ENCODE data around the gene MTRR.

Gene MTRR

GRCh38 chr5:7868773-7869473, at the start of gene MTRR, which contains the start of gene FASTKD3:
TSS of gene MTRR (plus strand) at chr5:7869148. CDS start at chr5:7870795, 1,647 bp downstream.
TSS of gene FASTKD3 (minus strand) at chr5:7869031. CDS start at chr5:7868083, 948 bp downstream.
- Mint-ChIP-seq H3K4me3 (peak within 1 kb of the TSS; percentile 92), H3K36me3 (ENCODE audit: insufficient read depth) (peaks cover 24% of the 10 kb centered on the region), H3K4me1 (peaks cover 66% of the 10 kb centered on the region), H3K9me3 (no peaks in the 10 kb centered on the region), H3K27ac (ENCODE audit: low read depth) (peak within 1 kb of the TSS; percentile 88), H3K27me3 (no peaks in the 10 kb centered on the region)
- peak; percentile 82 to 87 for DNase-seq (ENCODE audit: low spot score in 2 of 2)
- ATAC-seq (replicated peaks; ENCODE audit: extremely low read depth, poor library complexity, severe bottlenecking): peak; percentile 99

- DNase-seq (ENCODE audit: low spot score in 2 of 2) (no peak), ATAC-seq (replicated peaks; ENCODE audit: extremely low read depth, poor library complexity, severe bottlenecking) (no peak)
- H3K36me3 Mint-ChIP-seq (ENCODE audit: insufficient read depth): no peaks in the 10 kb centered on the region
- no peak overlapping the region for H3K4me3 Mint-ChIP-seq
- H3K27me3 Mint-ChIP-seq: peaks cover 65% of the 10 kb centered on the region
- no peak overlapping the region for H3K27ac Mint-ChIP-seq (ENCODE audit: low read depth)
- no peaks in the 10 kb centered on the region for H3K9me3 Mint-ChIP-seq
- H3K4me1 Mint-ChIP-seq: no peaks in the 10 kb centered on the region
Observed at GRCh38 chr5:7822449-7822848, 46.5 kb upstream of the MTRR start.

DNA sequence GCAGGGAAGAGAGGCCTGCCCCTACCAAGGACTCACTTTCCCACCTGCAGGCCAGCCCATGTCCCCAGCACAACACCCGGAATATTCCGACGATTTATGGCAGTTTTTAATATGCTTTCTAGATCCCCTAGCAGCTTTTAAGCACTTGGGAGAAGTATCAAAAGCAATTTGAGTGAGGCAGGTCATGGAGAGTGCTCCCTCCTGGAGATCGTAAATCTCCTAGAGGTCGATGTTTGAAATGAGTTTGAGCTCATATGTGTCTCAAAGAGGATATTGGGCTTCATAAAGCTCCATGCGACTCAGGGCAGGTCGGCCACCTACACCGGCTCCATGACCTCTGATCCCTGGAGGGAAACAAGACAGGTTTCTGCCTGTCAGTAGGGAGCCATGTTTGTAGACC, 45.4 kb upstream of the MTRR start:
- Mint-ChIP-seq H3K4me1 (no peaks in the 10 kb centered on the region), H3K4me3 (no peak overlapping the region), H3K27ac (ENCODE audit: low read depth) (no peak overlapping the region), H3K27me3 (peaks cover 65% of the 10 kb centered on the region), H3K36me3 (ENCODE audit: insufficient read depth) (no peaks in the 10 kb centered on the region), H3K9me3 (no peaks in the 10 kb centered on the region)
- DNase-seq (ENCODE audit: low spot score in 2 of 2) (no peak), ATAC-seq (replicated peaks; ENCODE audit: extremely low read depth, poor library complexity, severe bottlenecking) (no peak)

DNA sequence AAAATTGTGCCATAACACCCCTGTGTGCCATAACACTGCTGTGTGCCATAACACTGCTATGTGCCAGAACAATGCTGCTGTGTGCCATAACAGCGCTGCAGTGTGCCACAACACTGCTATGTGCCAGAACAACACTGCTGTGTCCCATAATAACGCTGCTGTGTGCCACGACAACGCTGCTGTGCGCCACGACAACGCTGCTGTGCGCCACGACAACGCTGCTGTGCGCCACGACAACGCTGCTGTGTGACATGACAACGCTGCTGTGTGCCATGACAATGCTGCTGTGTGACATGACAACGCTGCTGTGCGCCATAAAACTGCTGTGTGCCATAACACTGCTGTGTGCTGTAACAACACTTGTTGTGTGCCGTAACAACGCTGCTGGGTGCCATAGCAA, 44.0 kb upstream of the MTRR start:
- Mint-ChIP-seq H3K27me3 (peaks cover 68% of the 10 kb centered on the region), H3K4me3 (no peak overlapping the region), H3K27ac (ENCODE audit: low read depth) (no peak overlapping the region), H3K4me1 (no peaks in the 10 kb centered on the region), H3K36me3 (ENCODE audit: insufficient read depth) (no peaks in the 10 kb centered on the region), H3K9me3 (no peaks in the 10 kb centered on the region)
- ATAC-seq (replicated peaks; ENCODE audit: extremely low read depth, poor library complexity, severe bottlenecking) (no peak), DNase-seq (ENCODE audit: low spot score in 2 of 2) (no peak)

GRCh38 chr5:7825630-7826029, 43.3 kb upstream of the MTRR start:
- no peaks in the 10 kb centered on the region for H3K4me1 Mint-ChIP-seq
- peaks cover 66% of the 10 kb centered on the region for H3K27me3 Mint-ChIP-seq
- DNase-seq (ENCODE audit: low spot score in 2 of 2) (no peak), ATAC-seq (replicated peaks; ENCODE audit: extremely low read depth, poor library complexity, severe bottlenecking) (no peak)
- no peak overlapping the region for H3K4me3 Mint-ChIP-seq
- H3K9me3 Mint-ChIP-seq: no peaks in the 10 kb centered on the region
- no peak overlapping the region for H3K27ac Mint-ChIP-seq (ENCODE audit: low read depth)
- H3K36me3 Mint-ChIP-seq (ENCODE audit: insufficient read depth): no peaks in the 10 kb centered on the region

- H3K27ac Mint-ChIP-seq (ENCODE audit: low read depth): no peak overlapping the region
- peaks cover 60% of the 10 kb centered on the region for H3K27me3 Mint-ChIP-seq
- H3K4me3 Mint-ChIP-seq: no peak overlapping the region
- DNase-seq (ENCODE audit: low spot score in 2 of 2) (no peak), ATAC-seq (replicated peaks; ENCODE audit: extremely low read depth, poor library complexity, severe bottlenecking) (no peak)
- no peaks in the 10 kb centered on the region for H3K4me1 Mint-ChIP-seq
- H3K9me3 Mint-ChIP-seq: no peaks in the 10 kb centered on the region
- no peaks in the 10 kb centered on the region for H3K36me3 Mint-ChIP-seq (ENCODE audit: insufficient read depth)
Observed at GRCh38 chr5:7827610-7828009, 41.3 kb upstream of the MTRR start.

- no peak overlapping the region for H3K4me3 Mint-ChIP-seq
- ATAC-seq (replicated peaks; ENCODE audit: extremely low read depth, poor library complexity, severe bottlenecking) (no peak), DNase-seq (ENCODE audit: low spot score in 2 of 2) (no peak)
- H3K36me3 Mint-ChIP-seq (ENCODE audit: insufficient read depth): no peaks in the 10 kb centered on the region
- no peaks in the 10 kb centered on the region for H3K9me3 Mint-ChIP-seq
- no peaks in the 10 kb centered on the region for H3K4me1 Mint-ChIP-seq
- peaks cover 53% of the 10 kb centered on the region for H3K27me3 Mint-ChIP-seq
- no peak overlapping the region for H3K27ac Mint-ChIP-seq (ENCODE audit: low read depth)
Observed at GRCh38 chr5:7828269-7828668, 40.7 kb upstream of the MTRR start.

DNA sequence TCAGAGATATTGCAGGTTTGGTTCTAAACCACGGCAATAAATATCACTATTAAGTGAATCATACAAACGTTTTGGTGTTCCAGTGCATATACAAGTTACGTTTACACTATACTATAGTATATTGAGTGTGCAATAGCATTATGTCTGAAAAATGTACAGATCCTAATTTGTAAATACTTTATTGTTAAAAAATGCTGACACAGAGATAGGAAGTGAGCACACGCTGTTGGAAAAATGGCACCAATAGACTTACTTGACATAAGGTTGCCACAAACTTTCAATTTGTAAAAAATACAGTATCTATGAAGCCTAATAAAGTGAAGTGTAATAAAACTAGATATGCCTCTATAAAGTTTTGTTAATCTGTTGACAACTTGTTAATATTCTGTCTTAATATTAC, 34.0 kb upstream of the MTRR start:
- Mint-ChIP-seq H3K27me3 (peaks cover 28% of the 10 kb centered on the region), H3K4me3 (no peak overlapping the region)

GRCh38 chr5:7837403-7837802, 31.5 kb upstream of the MTRR start:
- Mint-ChIP-seq H3K27me3 (peaks cover 36% of the 10 kb centered on the region), H3K4me1 (no peaks in the 10 kb centered on the region), H3K9me3 (no peaks in the 10 kb centered on the region), H3K36me3 (ENCODE audit: insufficient read depth) (peaks cover 1% of the 10 kb centered on the region), H3K4me3 (no peak overlapping the region), H3K27ac (ENCODE audit: low read depth) (no peak overlapping the region)
- DNase-seq (ENCODE audit: low spot score in 2 of 2) (no peak), ATAC-seq (replicated peaks; ENCODE audit: extremely low read depth, poor library complexity, severe bottlenecking) (no peak)

More for the DNA sequence above, 34.0 kb upstream of the MTRR start:
- H3K27ac Mint-ChIP-seq (ENCODE audit: low read depth): no peak overlapping the region
- H3K4me1 Mint-ChIP-seq: no peaks in the 10 kb centered on the region
- DNase-seq (ENCODE audit: low spot score in 2 of 2) (no peak), ATAC-seq (replicated peaks; ENCODE audit: extremely low read depth, poor library complexity, severe bottlenecking) (no peak)
- H3K36me3 Mint-ChIP-seq (ENCODE audit: insufficient read depth): no peaks in the 10 kb centered on the region
- H3K9me3 Mint-ChIP-seq: no peaks in the 10 kb centered on the region

DNA sequence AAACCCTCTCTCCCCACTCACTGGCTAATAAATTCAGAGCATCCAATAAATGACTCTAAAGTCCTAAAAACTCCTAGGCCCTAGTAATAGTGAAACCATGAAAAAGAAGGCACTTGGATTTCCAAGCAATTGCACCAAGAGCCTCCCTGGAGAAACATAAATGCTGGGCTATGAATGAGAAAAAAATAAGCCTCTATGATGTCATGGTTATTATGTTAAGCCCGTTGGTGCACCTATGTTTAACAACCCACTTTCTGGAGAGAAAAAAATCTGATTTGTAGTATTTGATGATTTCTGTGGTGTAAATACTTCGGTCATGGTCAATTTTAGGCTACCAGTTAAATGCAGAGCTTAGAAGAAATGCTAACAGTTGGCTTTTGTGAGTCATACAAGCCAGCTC, 26.4 kb upstream of the MTRR start:
- ATAC-seq (replicated peaks; ENCODE audit: extremely low read depth, poor library complexity, severe bottlenecking) (no peak), DNase-seq (ENCODE audit: low spot score in 2 of 2) (no peak)
- H3K27me3 Mint-ChIP-seq: peaks cover 77% of the 10 kb centered on the region
- H3K27ac Mint-ChIP-seq (ENCODE audit: low read depth): no peak overlapping the region
- H3K9me3 Mint-ChIP-seq: no peaks in the 10 kb centered on the region
- no peak overlapping the region for H3K4me3 Mint-ChIP-seq
- H3K36me3 Mint-ChIP-seq (ENCODE audit: insufficient read depth): peaks cover 1% of the 10 kb centered on the region
- H3K4me1 Mint-ChIP-seq: no peaks in the 10 kb centered on the region

- Mint-ChIP-seq H3K36me3 (ENCODE audit: insufficient read depth) (peaks cover 1% of the 10 kb centered on the region), H3K4me1 (no peaks in the 10 kb centered on the region), H3K27me3 (peaks cover 81% of the 10 kb centered on the region), H3K27ac (ENCODE audit: low read depth) (no peak overlapping the region), H3K4me3 (no peak overlapping the region), H3K9me3 (no peaks in the 10 kb centered on the region)
- ATAC-seq (replicated peaks; ENCODE audit: extremely low read depth, poor library complexity, severe bottlenecking): no peak
- DNase-seq (ENCODE audit: low spot score in 2 of 2): no peak
Observed at GRCh38 chr5:7844901-7845300, 24.0 kb upstream of the MTRR start.

DNA sequence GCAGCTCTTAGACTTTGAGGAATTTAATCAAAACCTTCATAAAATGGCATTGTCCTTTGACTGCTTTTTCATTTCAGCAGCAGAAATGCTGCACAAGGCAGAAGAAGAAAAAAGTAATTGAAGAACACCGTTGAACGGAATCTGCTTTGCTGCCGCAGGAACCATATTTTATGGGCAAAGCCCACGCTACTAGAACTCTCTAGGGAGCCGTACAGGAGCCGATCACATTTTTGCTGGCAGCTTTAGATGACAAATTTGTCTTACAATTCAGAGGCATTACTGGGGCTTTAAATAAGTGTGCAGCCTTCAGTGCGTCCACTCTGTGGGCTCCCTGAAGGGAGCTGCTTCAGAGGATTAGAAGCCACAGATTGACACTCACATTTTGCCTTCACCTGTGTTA, 23.4 kb upstream of the MTRR start:
- no peak for DNase-seq (ENCODE audit: low spot score in 2 of 2)
- peaks cover 75% of the 10 kb centered on the region for H3K27me3 Mint-ChIP-seq
- H3K27ac Mint-ChIP-seq (ENCODE audit: low read depth): no peak overlapping the region
- H3K36me3 Mint-ChIP-seq (ENCODE audit: insufficient read depth): no peaks in the 10 kb centered on the region
- no peak for ATAC-seq (replicated peaks; ENCODE audit: extremely low read depth, poor library complexity, severe bottlenecking)
- H3K4me3 Mint-ChIP-seq: no peak overlapping the region
- no peaks in the 10 kb centered on the region for H3K9me3 Mint-ChIP-seq
- no peaks in the 10 kb centered on the region for H3K4me1 Mint-ChIP-seq

GRCh38 chr5:7846327-7846726, 22.6 kb upstream of the MTRR start:
- peaks cover 72% of the 10 kb centered on the region for H3K27me3 Mint-ChIP-seq
- ATAC-seq (replicated peaks; ENCODE audit: extremely low read depth, poor library complexity, severe bottlenecking): no peak
- no peak overlapping the region for H3K4me3 Mint-ChIP-seq
- H3K9me3 Mint-ChIP-seq: no peaks in the 10 kb centered on the region
- no peaks in the 10 kb centered on the region for H3K36me3 Mint-ChIP-seq (ENCODE audit: insufficient read depth)
- no peak overlapping the region for H3K27ac Mint-ChIP-seq (ENCODE audit: low read depth)
- DNase-seq (ENCODE audit: low spot score in 2 of 2): no peak
- peaks cover 5% of the 10 kb centered on the region for H3K4me1 Mint-ChIP-seq
